Measurements from ENCODE around the gene NBEA.

NBEA gene

GRCh38 chr13:35347679-35348205 lies 405.7 kb downstream of the NBEA start:
- Histone ChIP-seq H3K36me3 (ENCODE audit: control insufficient read depth in 2 of 2, insufficient read depth in 1 of 2, low read length in 2 of 2) (no peaks in the 10 kb centered on the region), H3K27ac (ENCODE audit: extremely low read depth, low read depth, low read length) (no peak overlapping the region), H3K4me1 (ENCODE audit: control insufficient read depth, insufficient read depth, low read length) (no peaks in the 10 kb centered on the region), H3K9me3 (ENCODE audit: control insufficient read depth, insufficient read depth, low read depth, low read length) (no peaks in the 10 kb centered on the region), H3K4me3 (ENCODE audit: low read depth, low read length) (no peak overlapping the region)
- TF ChIP-seq OSR2 (tag by site-specific recombination; IDR thresholded peaks at IDR 0.05), result no peak
- TF ChIP-seq, protein P1, sequence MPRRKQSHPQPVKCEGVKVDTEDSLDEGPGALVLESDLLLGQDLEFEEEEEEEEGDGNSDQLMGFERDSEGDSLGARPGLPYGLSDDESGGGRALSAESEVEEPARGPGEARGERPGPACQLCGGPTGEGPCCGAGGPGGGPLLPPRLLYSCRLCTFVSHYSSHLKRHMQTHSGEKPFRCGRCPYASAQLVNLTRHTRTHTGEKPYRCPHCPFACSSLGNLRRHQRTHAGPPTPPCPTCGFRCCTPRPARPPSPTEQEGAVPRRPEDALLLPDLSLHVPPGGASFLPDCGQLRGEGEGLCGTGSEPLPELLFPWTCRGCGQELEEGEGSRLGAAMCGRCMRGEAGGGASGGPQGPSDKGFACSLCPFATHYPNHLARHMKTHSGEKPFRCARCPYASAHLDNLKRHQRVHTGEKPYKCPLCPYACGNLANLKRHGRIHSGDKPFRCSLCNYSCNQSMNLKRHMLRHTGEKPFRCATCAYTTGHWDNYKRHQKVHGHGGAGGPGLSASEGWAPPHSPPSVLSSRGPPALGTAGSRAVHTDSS (tag by site-specific recombination; IDR thresholded peaks at IDR 0.05), result peak; percentile 67; the same call in 1 of the 2 replicates
- ChIA-PET POLR2A (no interaction called here), CTCF (no interaction called here)

- POLR2A ChIA-PET, result no interaction called here
- Histone ChIP-seq H3K9me3 (ENCODE audit: control insufficient read depth, insufficient read depth, low read depth, low read length) (no peaks in the 10 kb centered on the region), H3K4me1 (ENCODE audit: control insufficient read depth, insufficient read depth, low read length) (no peaks in the 10 kb centered on the region), H3K27ac (ENCODE audit: extremely low read depth, low read depth, low read length) (no peak overlapping the region), H3K4me3 (ENCODE audit: low read depth, low read length) (no peak overlapping the region), H3K36me3 (ENCODE audit: control insufficient read depth in 2 of 2, insufficient read depth in 1 of 2, low read length in 2 of 2) (no peaks in the 10 kb centered on the region)
- no peak for TF ChIP-seq ZNF221 (tag by site-specific recombination; IDR thresholded peaks at IDR 0.05; ENCODE audit: borderline replicate concordance)
- TF ChIP-seq MZF1 (tag by site-specific recombination; IDR thresholded peaks at IDR 0.05; ENCODE audit: borderline replicate concordance), result no peak
- no peak for TF ChIP-seq MEIS1 (CRISPR knock-in tag; IDR thresholded peaks at IDR 0.05; ENCODE audit: borderline replicate concordance)
- no peak for TF ChIP-seq HOXD13 (CRISPR knock-in tag; IDR thresholded peaks at IDR 0.05; ENCODE audit: borderline replicate concordance)
- no peak for TF ChIP-seq ZSCAN23 (tag by site-specific recombination; IDR thresholded peaks at IDR 0.05)
- TF ChIP-seq ZNF514 (tag by site-specific recombination; IDR thresholded peaks at IDR 0.05), result no peak
- TF ChIP-seq ZNF114 (tag by site-specific recombination; IDR thresholded peaks at IDR 0.05), result no peak
- no peak for TF ChIP-seq GLIS1 (tag by site-specific recombination; IDR thresholded peaks at IDR 0.05)
- no peak for TF ChIP-seq ZNF530 (tag by site-specific recombination; IDR thresholded peaks at IDR 0.05; ENCODE audit: low read depth)
- TF ChIP-seq ZNF132 (tag by site-specific recombination; IDR thresholded peaks at IDR 0.05; ENCODE audit: borderline replicate concordance), result no peak
- no peak for TF ChIP-seq ZNF248 (tag by site-specific recombination; IDR thresholded peaks at IDR 0.05)
- TF ChIP-seq, protein P2, sequence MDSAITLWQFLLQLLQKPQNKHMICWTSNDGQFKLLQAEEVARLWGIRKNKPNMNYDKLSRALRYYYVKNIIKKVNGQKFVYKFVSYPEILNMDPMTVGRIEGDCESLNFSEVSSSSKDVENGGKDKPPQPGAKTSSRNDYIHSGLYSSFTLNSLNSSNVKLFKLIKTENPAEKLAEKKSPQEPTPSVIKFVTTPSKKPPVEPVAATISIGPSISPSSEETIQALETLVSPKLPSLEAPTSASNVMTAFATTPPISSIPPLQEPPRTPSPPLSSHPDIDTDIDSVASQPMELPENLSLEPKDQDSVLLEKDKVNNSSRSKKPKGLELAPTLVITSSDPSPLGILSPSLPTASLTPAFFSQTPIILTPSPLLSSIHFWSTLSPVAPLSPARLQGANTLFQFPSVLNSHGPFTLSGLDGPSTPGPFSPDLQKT (IDR thresholded peaks at IDR 0.05; ENCODE audit: borderline replicate concordance, low read depth, low read length), result no peak
- no peak for TF ChIP-seq ZNF423 (tag by site-specific recombination; IDR thresholded peaks at IDR 0.05)
- CTCF ChIA-PET, result no interaction called here
Measured at GRCh38 chr13:35349052-35349451, 407.0 kb downstream of the NBEA start.

GRCh38 chr13:35349673-35350278 lies 407.7 kb downstream of the NBEA start:
- ChIA-PET POLR2A (no interaction called here), CTCF (no interaction called here)
- H3K4me3 ChIP-seq (ENCODE audit: low read depth, low read length), result no peak overlapping the region
- TF ChIP-seq OVOL3 (tag by site-specific recombination; IDR thresholded peaks at IDR 0.05) (no peak), ZNF623 (tag by site-specific recombination; IDR thresholded peaks at IDR 0.05) (no peak), SP3 (tag by site-specific recombination; IDR thresholded peaks at IDR 0.05) (no peak)
- TF ChIP-seq, protein P3, sequence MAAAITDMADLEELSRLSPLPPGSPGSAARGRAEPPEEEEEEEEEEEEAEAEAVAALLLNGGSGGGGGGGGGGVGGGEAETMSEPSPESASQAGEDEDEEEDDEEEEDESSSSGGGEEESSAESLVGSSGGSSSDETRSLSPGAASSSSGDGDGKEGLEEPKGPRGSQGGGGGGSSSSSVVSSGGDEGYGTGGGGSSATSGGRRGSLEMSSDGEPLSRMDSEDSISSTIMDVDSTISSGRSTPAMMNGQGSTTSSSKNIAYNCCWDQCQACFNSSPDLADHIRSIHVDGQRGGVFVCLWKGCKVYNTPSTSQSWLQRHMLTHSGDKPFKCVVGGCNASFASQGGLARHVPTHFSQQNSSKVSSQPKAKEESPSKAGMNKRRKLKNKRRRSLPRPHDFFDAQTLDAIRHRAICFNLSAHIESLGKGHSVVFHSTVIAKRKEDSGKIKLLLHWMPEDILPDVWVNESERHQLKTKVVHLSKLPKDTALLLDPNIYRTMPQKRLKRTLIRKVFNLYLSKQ (tag by site-specific recombination; IDR thresholded peaks at IDR 0.05; ENCODE audit: borderline replicate concordance), result no peak
- no peaks in the 10 kb centered on the region for H3K9me3 ChIP-seq (ENCODE audit: control insufficient read depth, insufficient read depth, low read depth, low read length)
- H3K27ac ChIP-seq (ENCODE audit: extremely low read depth, low read depth, low read length), result no peak overlapping the region
- H3K36me3 ChIP-seq (ENCODE audit: control insufficient read depth in 2 of 2, insufficient read depth in 1 of 2, low read length in 2 of 2), result no peaks in the 10 kb centered on the region
- no peaks in the 10 kb centered on the region for H3K4me1 ChIP-seq (ENCODE audit: control insufficient read depth, insufficient read depth, low read length)
